NCI-H446 treated with DMSO at 0.1 percent for 48 hours (cell line): Measurements from ENCODE around the gene AGER.
A peak's percentile ranks its signal among the peaks of the same experiment; 100 is the strongest.
"Not testable (repeated sequence)": the region's sequence is repeated elsewhere in the genome, so short reads cannot be mapped to it uniquely, and the experiment has no call there.

Experiments used
- DNase-seq: peaks from one replicate; lab custom pipeline; 2025; lab: John Stamatoyannopoulos, UW

The AGER gene

GRCh38 chr6:32186151-32186840 is 2.2 kb upstream of the AGER start:
- DNase-seq = not testable (repeated sequence)

GRCh38 chr6:32185681-32186131 is 1.7 kb upstream of the AGER start:
- DNase-seq = not testable (repeated sequence)

- no peak for DNase-seq
These were observed 470 bp downstream of the AGER start for GRCh38 chr6:32183483-32184083.

GRCh38 chr6:32183030-32183429 is 1.0 kb downstream of the AGER start:
- DNase-seq = no peak

GRCh38 chr6:32182555-32182981 is 1.5 kb downstream of the AGER start:
- DNase-seq = no peak

GRCh38 chr6:32181915-32182529 is 2.0 kb downstream of the AGER start:
- DNase-seq = no peak

- no peak for DNase-seq
These were observed 2.8 kb downstream of the AGER start for GRCh38 chr6:32181148-32181702.

GRCh38 chr6:32179766-32180405 is 4.2 kb downstream of the AGER start:
- DNase-seq = no peak

- no peak for DNase-seq
These were observed 5.3 kb downstream of the AGER start for GRCh38 chr6:32178547-32179440.

GRCh38 chr6:32177788-32178546 is 6.1 kb downstream of the AGER start, which contains the start of gene RNF5:
TSS of gene RNF5 (plus strand) at chr6:32178405. CDS start at chr6:32178512, 107 bp downstream.
- peak; percentile 100 for DNase-seq

- peak; percentile 82 for DNase-seq
These were observed 6.8 kb downstream of the AGER start for GRCh38 chr6:32177183-32177787.

- no peak for DNase-seq
These were observed 7.4 kb downstream of the AGER start for GRCh38 chr6:32176476-32177182.

- peak; percentile 89 for DNase-seq
These were observed 8.2 kb downstream of the AGER start, which contains the start of gene AGPAT1 for GRCh38 chr6:32175711-32176475. TSS of gene AGPAT1 (minus strand) at chr6:32176084. CDS start at chr6:32171496, 4,588 bp downstream.

GRCh38 chr6:32175322-32175710 is 8.7 kb downstream of the AGER start:
- DNase-seq = no peak

- no peak for DNase-seq
These were observed 9.6 kb downstream of the AGER start for GRCh38 chr6:32174416-32174815.

- DNase-seq = no peak
These were observed 10.9 kb downstream of the AGER start for GRCh38 chr6:32173051-32173727.

- DNase-seq = no peak
These were observed 12.8 kb downstream of the AGER start for GRCh38 chr6:32171234-32171633.

- no peak for DNase-seq
These were observed 13.8 kb downstream of the AGER start for GRCh38 chr6:32170294-32170693.
